Measurements from ENCODE around the gene DTNB.

DNA sequence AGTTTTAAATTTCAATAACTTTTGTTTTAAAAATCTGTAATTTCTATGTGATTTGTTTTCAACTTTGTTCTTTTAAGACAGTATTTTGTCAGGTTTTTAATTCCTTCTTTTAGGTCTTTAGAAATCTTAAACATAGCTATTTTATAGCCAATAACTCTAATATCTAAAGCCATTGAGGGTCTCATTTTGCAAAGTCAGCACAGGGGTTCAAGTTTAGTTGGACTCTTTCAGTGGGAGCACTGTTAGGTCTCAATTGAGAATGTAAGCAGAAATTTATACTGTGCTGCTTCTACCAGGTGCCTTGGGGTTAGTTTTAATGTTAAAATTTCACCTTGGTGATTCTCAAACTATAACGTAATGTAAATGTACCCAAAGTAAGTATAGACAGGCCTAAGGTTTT, 226.4 kb downstream of the DTNB start:
- TF ChIP-seq, protein P1, sequence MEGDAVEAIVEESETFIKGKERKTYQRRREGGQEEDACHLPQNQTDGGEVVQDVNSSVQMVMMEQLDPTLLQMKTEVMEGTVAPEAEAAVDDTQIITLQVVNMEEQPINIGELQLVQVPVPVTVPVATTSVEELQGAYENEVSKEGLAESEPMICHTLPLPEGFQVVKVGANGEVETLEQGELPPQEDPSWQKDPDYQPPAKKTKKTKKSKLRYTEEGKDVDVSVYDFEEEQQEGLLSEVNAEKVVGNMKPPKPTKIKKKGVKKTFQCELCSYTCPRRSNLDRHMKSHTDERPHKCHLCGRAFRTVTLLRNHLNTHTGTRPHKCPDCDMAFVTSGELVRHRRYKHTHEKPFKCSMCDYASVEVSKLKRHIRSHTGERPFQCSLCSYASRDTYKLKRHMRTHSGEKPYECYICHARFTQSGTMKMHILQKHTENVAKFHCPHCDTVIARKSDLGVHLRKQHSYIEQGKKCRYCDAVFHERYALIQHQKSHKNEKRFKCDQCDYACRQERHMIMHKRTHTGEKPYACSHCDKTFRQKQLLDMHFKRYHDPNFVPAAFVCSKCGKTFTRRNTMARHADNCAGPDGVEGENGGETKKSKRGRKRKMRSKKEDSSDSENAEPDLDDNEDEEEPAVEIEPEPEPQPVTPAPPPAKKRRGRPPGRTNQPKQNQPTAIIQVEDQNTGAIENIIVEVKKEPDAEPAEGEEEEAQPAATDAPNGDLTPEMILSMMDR (conservative IDR thresholded peaks at IDR 0.05): no peak
- no peak for TF ChIP-seq ZFX (IDR thresholded peaks at IDR 0.05)

All from C4-2B (cell line).